Stimulated activated effector memory CD8-positive, alpha-beta T cell treated with anti-CD3 and anti-CD28 coated beads, Interleukin-12 subunit alpha, Interleukin-12 subunit beta, amount 100 ng/mL, for 72 hours (primary cell): ENCODE measurements around the gene FRMD4A.

Experiments used
- ATAC-seq: fragments of 150-1000 bp; cut with Tn5 transposase; 2 replicates; pipeline ENCODE4 v1.10.0; 2021
- DNase-seq, 2 donors: peaks; one replicate each; pipeline ENCODE4 v3.0.0; 2021 to 2022; ENCODE audit warnings: low spot score in 2 of 2
- H3K27ac Mint-ChIP-seq: one replicate; pipeline ENCODE4 v1.8.0; 2022; ENCODE audit warnings: mild to moderate bottlenecking, mixed read lengths
- H3K36me3 Mint-ChIP-seq: one replicate; pipeline ENCODE4 v1.8.0; 2022; ENCODE audit warnings: mild to moderate bottlenecking, mixed read lengths
- H3K4me1 Mint-ChIP-seq: one replicate; pipeline ENCODE4 v1.8.0; 2022; ENCODE audit warnings: mixed read lengths
- H3K4me3 Mint-ChIP-seq: one replicate; pipeline ENCODE4 v1.8.0; 2022; ENCODE audit warnings: mild to moderate bottlenecking, mixed read lengths
- H3K9me3 Mint-ChIP-seq: one replicate; pipeline ENCODE4 v1.8.0; 2022; ENCODE audit warnings: mixed read lengths

The FRMD4A gene

GRCh38 chr10:13643016-13643415, 687.7 kb downstream of the FRMD4A start:
- ATAC-seq (no peak), DNase-seq (no peak)
- Mint-ChIP-seq H3K36me3 (peaks cover 28% of the 10 kb centered on the region), H3K9me3 (peaks cover 20% of the 10 kb centered on the region), H3K4me3 (no peak overlapping the region), H3K27ac (no peak overlapping the region), H3K4me1 (peaks cover 8% of the 10 kb centered on the region)

GRCh38 chr10:13642293-13642692, 688.4 kb downstream of the FRMD4A start:
- DNase-seq (no peak), ATAC-seq (no peak)
- Mint-ChIP-seq H3K4me3 (no peak overlapping the region), H3K36me3 (peaks cover 35% of the 10 kb centered on the region), H3K9me3 (peaks cover 20% of the 10 kb centered on the region), H3K27ac (no peak overlapping the region), H3K4me1 (peaks cover 7% of the 10 kb centered on the region)

- Mint-ChIP-seq H3K9me3 (peaks cover 20% of the 10 kb centered on the region), H3K36me3 (peaks cover 32% of the 10 kb centered on the region), H3K4me3 (no peak overlapping the region), H3K27ac (no peak overlapping the region), H3K4me1 (no peaks in the 10 kb centered on the region)
- no peak for DNase-seq
- ATAC-seq, result no peak
These were observed 692.8 kb downstream of the FRMD4A start for GRCh38 chr10:13637894-13638293.

- no peaks in the 10 kb centered on the region for H3K4me1 Mint-ChIP-seq
- ATAC-seq (no peak), DNase-seq (no peak)
- no peak overlapping the region for H3K27ac Mint-ChIP-seq
- H3K9me3 Mint-ChIP-seq, result peaks cover 18% of the 10 kb centered on the region
- H3K36me3 Mint-ChIP-seq, result peaks cover 32% of the 10 kb centered on the region
- no peak overlapping the region for H3K4me3 Mint-ChIP-seq
These were observed 693.3 kb downstream of the FRMD4A start for GRCh38 chr10:13637303-13637856.

GRCh38 chr10:13636776-13637175, 693.9 kb downstream of the FRMD4A start:
- H3K4me3 Mint-ChIP-seq, result no peak overlapping the region
- no peaks in the 10 kb centered on the region for H3K4me1 Mint-ChIP-seq
- ATAC-seq (no peak), DNase-seq (no peak)
- peaks cover 13% of the 10 kb centered on the region for H3K9me3 Mint-ChIP-seq
- no peak overlapping the region for H3K27ac Mint-ChIP-seq
- H3K36me3 Mint-ChIP-seq, result peaks cover 32% of the 10 kb centered on the region

- H3K4me1 Mint-ChIP-seq, result no peaks in the 10 kb centered on the region
- H3K9me3 Mint-ChIP-seq, result no peaks in the 10 kb centered on the region
- no peak overlapping the region for H3K4me3 Mint-ChIP-seq
- no peak overlapping the region for H3K27ac Mint-ChIP-seq
- ATAC-seq, result no peak
- DNase-seq, result no peak
- peaks cover 43% of the 10 kb centered on the region for H3K36me3 Mint-ChIP-seq
These were observed 696.5 kb downstream of the FRMD4A start for GRCh38 chr10:13634207-13634606.

- no peaks in the 10 kb centered on the region for H3K9me3 Mint-ChIP-seq
- H3K4me1 Mint-ChIP-seq, result no peaks in the 10 kb centered on the region
- H3K27ac Mint-ChIP-seq, result no peak overlapping the region
- peaks cover 40% of the 10 kb centered on the region for H3K36me3 Mint-ChIP-seq
- no peak overlapping the region for H3K4me3 Mint-ChIP-seq
- ATAC-seq (no peak), DNase-seq (no peak)
These were observed 697.0 kb downstream of the FRMD4A start for GRCh38 chr10:13633689-13634088.

GRCh38 chr10:13632884-13633440, 697.8 kb downstream of the FRMD4A start:
- ATAC-seq (no peak), DNase-seq (no peak)
- H3K27ac Mint-ChIP-seq, result no peak overlapping the region
- peaks cover 33% of the 10 kb centered on the region for H3K36me3 Mint-ChIP-seq
- no peaks in the 10 kb centered on the region for H3K4me1 Mint-ChIP-seq
- H3K9me3 Mint-ChIP-seq, result no peaks in the 10 kb centered on the region
- H3K4me3 Mint-ChIP-seq, result no peak overlapping the region

GRCh38 chr10:13632440-13632839, 698.3 kb downstream of the FRMD4A start:
- Mint-ChIP-seq H3K4me3 (no peak overlapping the region), H3K36me3 (peaks cover 28% of the 10 kb centered on the region), H3K9me3 (no peaks in the 10 kb centered on the region), H3K27ac (no peak overlapping the region), H3K4me1 (no peaks in the 10 kb centered on the region)
- DNase-seq, result no peak
- ATAC-seq, result no peak

- H3K27ac Mint-ChIP-seq, result no peak overlapping the region
- DNase-seq (no peak), ATAC-seq (no peak)
- H3K9me3 Mint-ChIP-seq, result no peaks in the 10 kb centered on the region
- H3K4me3 Mint-ChIP-seq, result no peak overlapping the region
- peaks cover 26% of the 10 kb centered on the region for H3K36me3 Mint-ChIP-seq
- no peaks in the 10 kb centered on the region for H3K4me1 Mint-ChIP-seq
These were observed 699.1 kb downstream of the FRMD4A start for GRCh38 chr10:13631594-13631993.

GRCh38 chr10:13630231-13630630, 700.5 kb downstream of the FRMD4A start:
- H3K27ac Mint-ChIP-seq, result no peak overlapping the region
- H3K36me3 Mint-ChIP-seq, result peaks cover 26% of the 10 kb centered on the region
- ATAC-seq (no peak), DNase-seq (no peak)
- H3K4me1 Mint-ChIP-seq, result no peaks in the 10 kb centered on the region
- no peaks in the 10 kb centered on the region for H3K9me3 Mint-ChIP-seq
- no peak overlapping the region for H3K4me3 Mint-ChIP-seq

- Mint-ChIP-seq H3K36me3 (peaks cover 22% of the 10 kb centered on the region), H3K27ac (no peak overlapping the region), H3K9me3 (no peaks in the 10 kb centered on the region), H3K4me3 (no peak overlapping the region), H3K4me1 (no peaks in the 10 kb centered on the region)
- no peak for ATAC-seq
- DNase-seq, result no peak
These were observed 701.6 kb downstream of the FRMD4A start for GRCh38 chr10:13629116-13629515.

GRCh38 chr10:13628661-13629060, 702.1 kb downstream of the FRMD4A start:
- H3K9me3 Mint-ChIP-seq, result no peaks in the 10 kb centered on the region
- ATAC-seq (no peak), DNase-seq (no peak)
- no peak overlapping the region for H3K4me3 Mint-ChIP-seq
- H3K4me1 Mint-ChIP-seq, result no peaks in the 10 kb centered on the region
- peaks cover 18% of the 10 kb centered on the region for H3K36me3 Mint-ChIP-seq
- no peak overlapping the region for H3K27ac Mint-ChIP-seq

GRCh38 chr10:13627459-13628310, 703.0 kb downstream of the FRMD4A start:
- H3K4me1 Mint-ChIP-seq, result no peaks in the 10 kb centered on the region
- DNase-seq, result no peak
- no peaks in the 10 kb centered on the region for H3K9me3 Mint-ChIP-seq
- H3K27ac Mint-ChIP-seq, result no peak overlapping the region
- H3K36me3 Mint-ChIP-seq, result peaks cover 23% of the 10 kb centered on the region
- H3K4me3 Mint-ChIP-seq, result no peak overlapping the region
- ATAC-seq, result peak; percentile 70

- Mint-ChIP-seq H3K36me3 (peaks cover 20% of the 10 kb centered on the region), H3K4me1 (no peaks in the 10 kb centered on the region), H3K4me3 (no peak overlapping the region), H3K27ac (no peak overlapping the region), H3K9me3 (no peaks in the 10 kb centered on the region)
- ATAC-seq, result no peak
- no peak for DNase-seq
These were observed 706.1 kb downstream of the FRMD4A start for GRCh38 chr10:13624630-13625029.

- Mint-ChIP-seq H3K4me1 (no peaks in the 10 kb centered on the region), H3K4me3 (no peak overlapping the region), H3K36me3 (peaks cover 47% of the 10 kb centered on the region), H3K9me3 (no peaks in the 10 kb centered on the region), H3K27ac (no peak overlapping the region)
- ATAC-seq, result no peak
- DNase-seq, result no peak
These were observed 708.8 kb downstream of the FRMD4A start for GRCh38 chr10:13621931-13622330.
